OCI-LY3 (cell line): ENCODE measurements around the gene NPAT.

Source experiments
- H2AFZ ChIP-seq: fragments of 200-600, 300-600 bp; shearing (Covaris generic); 2 replicates; pipeline ENCODE4 v1.6.0; 2014; ENCODE audit warnings: antibody characterized with exemption, low read depth, low read length
- H3K27ac ChIP-seq: fragments of 200-600, 300-600 bp; sonication (generic); 2 replicates; pipeline ENCODE4 v1.5.1; 2014; ENCODE audit warnings: mild to moderate bottlenecking, low read length, moderate library complexity, mixed read lengths
- H3K27me3 ChIP-seq: fragments of 200-600, 300-600 bp; sonication (generic); 2 replicates; pipeline ENCODE4 v1.6.1; 2014; ENCODE audit warnings: low read depth, low read length, mixed read lengths
- H3K36me3 ChIP-seq: fragments of 200-600, 300-600 bp; sonication (generic); replicated peaks from 2 replicates; pipeline ENCODE3; 2014; ENCODE audit warnings: low read depth, low read length, mixed read lengths
- H3K4me1 ChIP-seq: fragments of 300-600, 200-600 bp; sonication (generic); 2 replicates; pipeline ENCODE4 v1.6.1; 2014; ENCODE audit warnings: low read length, mixed read lengths
- H3K4me2 ChIP-seq: fragments of 200-600, 300-600 bp; sonication (generic); 2 replicates; pipeline ENCODE4 v1.6.1; 2014; ENCODE audit warnings: low read length, mixed read lengths
- H3K4me3 ChIP-seq: fragments of 300-600, 200-600 bp; sonication (generic); 2 replicates; pipeline ENCODE4 v1.5.1; 2014; ENCODE audit warnings: antibody characterized with exemption, mild to moderate bottlenecking, low read length, moderate library complexity
- H3K79me2 ChIP-seq: fragments of 300-600, 200-600 bp; shearing (Covaris generic); 2 replicates; pipeline ENCODE4 v1.6.1; 2014; ENCODE audit warnings: mild to moderate bottlenecking, low read length, mixed read lengths
- H3K9ac ChIP-seq: fragments of 300-600, 200-600 bp; shearing (Covaris generic); 2 replicates; pipeline ENCODE4 v1.6.0; 2014; ENCODE audit warnings: mild to moderate bottlenecking, low read length, moderate library complexity
- H3K9me3 ChIP-seq: fragments of 200-600, 300-600 bp; shearing (Covaris generic); 2 replicates; pipeline ENCODE4 v1.6.1; 2014; ENCODE audit warnings: low read length, mixed read lengths; ENCODE audit not compliant: insufficient read depth
- H4K20me1 ChIP-seq: fragments of 200-600, 300-600 bp; sonication (generic); 2 replicates; pipeline ENCODE4 v1.6.1; 2016; ENCODE audit warnings: low read length, mixed read lengths; ENCODE audit not compliant: insufficient read depth
- EZH2phosphoT487 ChIP-seq: fragments of 200-600 bp; shearing (Covaris generic); IDR thresholded peaks from 2 replicates; pipeline ENCODE4 v1.6.1; 2018; ENCODE audit warnings: antibody characterized with exemption, mixed run types, low read depth
- TF ChIP-seq, protein P1 (sequence below): fragments of 200-600, 300-600 bp; sonication (generic); IDR thresholded peaks from 2 replicates; pipeline ENCODE4 v1.5.1; 2014; ENCODE audit warnings: antibody characterized with exemption, low read length, low read depth

Gene NPAT

DNA sequence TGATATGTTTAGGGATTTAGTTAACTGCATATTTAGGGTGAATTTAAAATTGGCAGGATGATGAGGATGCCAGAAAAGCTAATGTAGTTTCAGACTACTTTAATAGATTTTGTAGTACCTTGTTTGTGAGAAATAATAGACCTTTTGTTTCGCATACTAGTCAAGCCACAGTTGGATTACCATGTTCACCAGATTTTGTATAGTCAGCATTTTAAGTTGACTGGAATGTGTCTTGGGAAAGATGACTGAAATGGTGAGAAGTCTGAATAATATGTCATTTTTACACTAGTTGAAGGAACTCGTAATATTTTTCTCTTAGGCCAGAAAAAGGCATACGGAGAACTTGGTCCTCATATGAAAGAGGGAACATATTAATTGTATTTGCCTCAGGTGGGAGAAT, 23.9 kb upstream of the NPAT start:
- H2AFZ ChIP-seq = no peak overlapping the region
- H3K9ac ChIP-seq = no peak overlapping the region
- H3K27me3 ChIP-seq = no peaks in the 10 kb centered on the region
- no peak overlapping the region for H3K4me2 ChIP-seq
- H3K9me3 ChIP-seq = no peaks in the 10 kb centered on the region
- H3K36me3 ChIP-seq = peaks cover 17% of the 10 kb centered on the region
- no peak overlapping the region for H3K4me3 ChIP-seq
- no peaks in the 10 kb centered on the region for H4K20me1 ChIP-seq
- H3K79me2 ChIP-seq = no peaks in the 10 kb centered on the region
- no peaks in the 10 kb centered on the region for H3K4me1 ChIP-seq
- no peak overlapping the region for H3K27ac ChIP-seq
- TF ChIP-seq EZH2phosphoT487 = no peak
- TF ChIP-seq, protein P1, sequence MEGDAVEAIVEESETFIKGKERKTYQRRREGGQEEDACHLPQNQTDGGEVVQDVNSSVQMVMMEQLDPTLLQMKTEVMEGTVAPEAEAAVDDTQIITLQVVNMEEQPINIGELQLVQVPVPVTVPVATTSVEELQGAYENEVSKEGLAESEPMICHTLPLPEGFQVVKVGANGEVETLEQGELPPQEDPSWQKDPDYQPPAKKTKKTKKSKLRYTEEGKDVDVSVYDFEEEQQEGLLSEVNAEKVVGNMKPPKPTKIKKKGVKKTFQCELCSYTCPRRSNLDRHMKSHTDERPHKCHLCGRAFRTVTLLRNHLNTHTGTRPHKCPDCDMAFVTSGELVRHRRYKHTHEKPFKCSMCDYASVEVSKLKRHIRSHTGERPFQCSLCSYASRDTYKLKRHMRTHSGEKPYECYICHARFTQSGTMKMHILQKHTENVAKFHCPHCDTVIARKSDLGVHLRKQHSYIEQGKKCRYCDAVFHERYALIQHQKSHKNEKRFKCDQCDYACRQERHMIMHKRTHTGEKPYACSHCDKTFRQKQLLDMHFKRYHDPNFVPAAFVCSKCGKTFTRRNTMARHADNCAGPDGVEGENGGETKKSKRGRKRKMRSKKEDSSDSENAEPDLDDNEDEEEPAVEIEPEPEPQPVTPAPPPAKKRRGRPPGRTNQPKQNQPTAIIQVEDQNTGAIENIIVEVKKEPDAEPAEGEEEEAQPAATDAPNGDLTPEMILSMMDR = no peak

DNA sequence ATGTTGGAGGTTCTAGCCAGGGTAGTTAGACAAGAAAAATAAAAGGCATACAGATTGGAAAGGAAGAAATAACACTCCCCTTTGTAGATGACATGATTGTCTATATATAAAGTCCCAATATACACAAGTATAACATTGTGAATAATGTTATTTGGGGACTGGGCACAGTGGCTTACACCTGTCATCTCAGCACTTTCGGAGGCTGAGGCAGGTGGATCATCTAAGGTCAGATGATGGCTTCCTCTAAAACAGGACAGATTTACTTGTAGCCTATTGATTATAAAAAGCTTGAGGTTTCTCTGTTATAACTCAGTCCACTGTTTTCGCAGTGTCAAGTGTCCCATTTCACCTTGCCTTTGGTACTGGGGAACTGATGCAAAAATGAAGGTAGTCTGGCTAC, 20.0 kb upstream of the NPAT start:
- H2AFZ ChIP-seq = no peak overlapping the region
- H3K4me2 ChIP-seq = no peak overlapping the region
- H4K20me1 ChIP-seq = no peaks in the 10 kb centered on the region; the same call in 1 of the 2 replicates
- H3K27me3 ChIP-seq = no peaks in the 10 kb centered on the region
- H3K4me1 ChIP-seq = no peaks in the 10 kb centered on the region
- no peak overlapping the region for H3K27ac ChIP-seq
- TF ChIP-seq, protein P1 = no peak
- no peak for TF ChIP-seq EZH2phosphoT487
- peaks cover 17% of the 10 kb centered on the region for H3K36me3 ChIP-seq
- no peak overlapping the region for H3K9ac ChIP-seq
- no peak overlapping the region for H3K4me3 ChIP-seq
- H3K9me3 ChIP-seq = no peaks in the 10 kb centered on the region
- no peaks in the 10 kb centered on the region for H3K79me2 ChIP-seq

DNA sequence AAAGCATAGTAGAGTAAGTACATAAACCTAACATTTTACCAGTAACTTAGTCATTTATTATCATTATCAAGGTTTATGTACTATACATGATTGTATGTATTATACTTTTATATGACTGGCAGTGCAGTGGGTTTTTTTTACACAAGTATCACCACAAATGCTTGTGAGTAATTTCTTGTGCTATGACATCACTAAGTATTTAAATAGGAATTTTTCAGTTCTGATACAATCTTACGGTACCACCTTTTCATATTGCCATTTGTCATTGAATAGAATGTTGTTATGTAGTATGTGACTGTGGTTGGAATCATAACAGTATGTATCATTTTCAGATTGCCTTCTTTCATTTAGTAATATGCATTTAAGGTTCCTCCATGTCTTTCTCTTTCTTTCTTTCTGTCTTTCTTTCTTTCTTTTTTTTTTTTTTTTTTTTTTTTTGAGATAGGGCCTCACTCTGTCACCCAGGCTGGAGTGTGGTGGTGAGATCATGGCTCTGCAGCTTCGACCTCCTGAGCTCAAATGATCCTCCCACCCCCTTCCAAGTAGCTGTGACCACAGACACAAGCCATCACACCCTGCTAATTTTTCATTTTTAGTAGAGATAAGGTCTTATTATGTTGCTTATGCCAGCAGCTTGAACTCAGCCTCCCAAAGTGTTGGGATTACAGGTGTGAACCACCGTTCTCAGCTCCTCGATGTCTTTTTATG, 19.0 kb upstream of the NPAT start:
- no peaks in the 10 kb centered on the region for H3K27me3 ChIP-seq
- TF ChIP-seq EZH2phosphoT487 = no peak
- TF ChIP-seq, protein P1 = no peak
- H3K9ac ChIP-seq = no peak overlapping the region
- no peaks in the 10 kb centered on the region for H3K9me3 ChIP-seq
- no peaks in the 10 kb centered on the region for H3K79me2 ChIP-seq
- H4K20me1 ChIP-seq = peaks cover 4% of the 10 kb centered on the region; the same call in 1 of the 2 replicates
- no peak overlapping the region for H3K27ac ChIP-seq
- H3K36me3 ChIP-seq = peaks cover 18% of the 10 kb centered on the region
- H3K4me3 ChIP-seq = no peak overlapping the region
- no peak overlapping the region for H2AFZ ChIP-seq
- H3K4me2 ChIP-seq = no peak overlapping the region
- H3K4me1 ChIP-seq = peaks cover 9% of the 10 kb centered on the region

DNA sequence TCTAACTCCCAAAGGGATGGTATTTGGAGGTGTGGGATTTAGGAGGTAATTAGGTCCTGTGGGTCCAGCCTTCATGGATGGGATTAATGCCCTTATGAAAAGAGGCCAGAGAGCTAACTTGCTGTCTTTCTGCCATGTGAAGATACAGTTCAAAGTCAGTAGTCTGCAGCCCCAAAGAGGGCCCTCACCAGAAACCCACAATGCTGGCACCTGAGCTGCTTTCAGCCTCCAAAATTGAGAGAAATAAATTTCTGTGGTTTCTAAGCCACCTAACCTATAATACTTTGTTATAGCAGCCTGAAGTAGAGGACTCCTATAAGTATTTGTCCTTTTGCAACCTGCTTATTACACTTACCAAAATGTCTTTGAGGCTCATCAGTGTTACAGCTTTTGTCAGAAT, 16.6 kb upstream of the NPAT start:
- Histone ChIP-seq H3K27ac (no peak overlapping the region), H2AFZ (no peak overlapping the region), H3K27me3 (no peaks in the 10 kb centered on the region), H3K4me1 (peaks cover 18% of the 10 kb centered on the region), H3K9me3 (no peaks in the 10 kb centered on the region), H3K79me2 (no peaks in the 10 kb centered on the region), H4K20me1 (peaks cover 4% of the 10 kb centered on the region; the same call in 1 of the 2 replicates), H3K4me2 (no peak overlapping the region), H3K9ac (no peak overlapping the region), H3K36me3 (peaks cover 29% of the 10 kb centered on the region), H3K4me3 (no peak overlapping the region)
- TF ChIP-seq EZH2phosphoT487 = no peak
- TF ChIP-seq, protein P1 = no peak
